ENCODE data around the gene KLHL13.

DNA sequence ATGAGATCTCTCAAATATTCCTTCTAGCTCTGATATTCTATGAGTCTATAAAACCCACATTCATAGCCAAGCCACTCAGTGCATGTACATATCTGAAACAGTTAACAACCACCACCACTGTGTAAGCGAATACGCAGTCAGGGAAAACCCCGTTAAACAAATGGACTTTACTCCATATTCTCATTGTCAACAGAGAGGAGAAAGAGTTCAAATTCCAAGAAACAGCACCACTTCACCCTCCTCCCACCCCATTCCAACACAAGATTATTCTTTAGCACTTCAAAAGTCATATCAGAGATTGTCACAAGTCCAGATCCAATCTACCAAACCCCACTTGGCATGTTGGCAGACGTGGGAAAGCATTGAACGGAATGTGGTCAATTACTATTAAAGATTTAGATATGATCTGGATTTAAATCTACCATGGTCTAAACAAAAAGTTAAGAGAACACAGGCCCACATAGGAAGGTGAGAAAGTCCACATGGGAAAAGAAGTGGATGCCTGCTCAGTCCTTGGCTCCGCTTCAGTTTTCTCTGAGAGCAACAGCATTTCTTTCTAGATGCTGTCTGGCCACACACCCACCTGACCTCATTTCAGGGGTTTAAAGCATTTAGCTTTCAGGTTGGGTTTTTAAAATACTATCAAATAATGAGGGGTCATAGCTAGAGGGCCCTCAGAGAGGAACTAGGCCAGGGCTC is 39.8 kb upstream of the KLHL13 start:
- no peak for TF ChIP-seq CTBP2 (IDR thresholded peaks at IDR 0.05; ENCODE audit: borderline replicate concordance, insufficient read depth, insufficient read length, low read length)
- TF ChIP-seq, protein P1, sequence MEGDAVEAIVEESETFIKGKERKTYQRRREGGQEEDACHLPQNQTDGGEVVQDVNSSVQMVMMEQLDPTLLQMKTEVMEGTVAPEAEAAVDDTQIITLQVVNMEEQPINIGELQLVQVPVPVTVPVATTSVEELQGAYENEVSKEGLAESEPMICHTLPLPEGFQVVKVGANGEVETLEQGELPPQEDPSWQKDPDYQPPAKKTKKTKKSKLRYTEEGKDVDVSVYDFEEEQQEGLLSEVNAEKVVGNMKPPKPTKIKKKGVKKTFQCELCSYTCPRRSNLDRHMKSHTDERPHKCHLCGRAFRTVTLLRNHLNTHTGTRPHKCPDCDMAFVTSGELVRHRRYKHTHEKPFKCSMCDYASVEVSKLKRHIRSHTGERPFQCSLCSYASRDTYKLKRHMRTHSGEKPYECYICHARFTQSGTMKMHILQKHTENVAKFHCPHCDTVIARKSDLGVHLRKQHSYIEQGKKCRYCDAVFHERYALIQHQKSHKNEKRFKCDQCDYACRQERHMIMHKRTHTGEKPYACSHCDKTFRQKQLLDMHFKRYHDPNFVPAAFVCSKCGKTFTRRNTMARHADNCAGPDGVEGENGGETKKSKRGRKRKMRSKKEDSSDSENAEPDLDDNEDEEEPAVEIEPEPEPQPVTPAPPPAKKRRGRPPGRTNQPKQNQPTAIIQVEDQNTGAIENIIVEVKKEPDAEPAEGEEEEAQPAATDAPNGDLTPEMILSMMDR (IDR thresholded peaks at IDR 0.05; ENCODE audit: control extremely low read depth in 1 of 3, insufficient read depth in 1 of 3, low read depth in 1 of 3, low read length in 3 of 3): no peak
- no peak for TF ChIP-seq EZH2 (IDR thresholded peaks at IDR 0.05; ENCODE audit: low read depth, low read length, severe bottlenecking)
- TF ChIP-seq POLR2AphosphoS5 (IDR thresholded peaks at IDR 0.05; ENCODE audit: low read depth, low read length): no peak
- TF ChIP-seq SIN3A (conservative IDR thresholded peaks at IDR 0.05 in 1 of 2, IDR thresholded peaks at IDR 0.05 in 1 of 2; ENCODE audit: low read depth in 1 of 2, low read length in 2 of 2): no peak
- TF ChIP-seq, protein P2, sequence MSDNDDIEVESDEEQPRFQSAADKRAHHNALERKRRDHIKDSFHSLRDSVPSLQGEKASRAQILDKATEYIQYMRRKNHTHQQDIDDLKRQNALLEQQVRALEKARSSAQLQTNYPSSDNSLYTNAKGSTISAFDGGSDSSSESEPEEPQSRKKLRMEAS (IDR thresholded peaks at IDR 0.05): no peak
- no peak for TF ChIP-seq JUN (IDR thresholded peaks at IDR 0.05; ENCODE audit: low read depth, low read length)
- no peak for TF ChIP-seq NRF1 (IDR thresholded peaks at IDR 0.05; ENCODE audit: low read depth, low read length)
- no peak for TF ChIP-seq FOSL1 (IDR thresholded peaks at IDR 0.05; ENCODE audit: insufficient read depth, low read depth, low read length)
- no peak for TF ChIP-seq BACH1 (IDR thresholded peaks at IDR 0.05; ENCODE audit: low read length)
- no peak for TF ChIP-seq POLR2A (IDR thresholded peaks at IDR 0.05; ENCODE audit: control extremely low read depth in 1 of 2, low read depth in 2 of 2, low read length in 2 of 2)
- TF ChIP-seq CEBPB (IDR thresholded peaks at IDR 0.05; ENCODE audit: low read depth, low read length): no peak
- no peak for TF ChIP-seq CBX5 (IDR thresholded peaks at IDR 0.05; ENCODE audit: low read depth, low read length)
- TF ChIP-seq RAD21 (IDR thresholded peaks at IDR 0.05 in 1 of 2, conservative IDR thresholded peaks at IDR 0.05 in 1 of 2; ENCODE audit: low read depth in 2 of 2, low read length in 2 of 2): no peak

Measured in H1 (cell line).